HEK293 (cell line): ENCODE results near the gene NR1H2.
A peak's percentile ranks its signal among the peaks of the same experiment; 100 is the strongest.

ENCODE experiments used
- ATF2 ChIP-seq: fragments of 450-650 bp; formaldehyde crosslinking; IDR thresholded peaks from 2 replicates; pipeline ENCODE4 v1.5.1; 2016; ENCODE audit warnings: missing biosample characterization, missing genetic modification characterization, low read depth
- KLF16 ChIP-seq: fragments of 450-650 bp; formaldehyde crosslinking; IDR thresholded peaks from 2 replicates; pipeline ENCODE4 v1.5.1; 2017; ENCODE audit warnings: missing biosample characterization, missing genetic modification characterization
- REPIN1 ChIP-seq: fragments of 450-650 bp; formaldehyde crosslinking; IDR thresholded peaks from 2 replicates; pipeline ENCODE4 v1.5.1; 2017; ENCODE audit warnings: missing biosample characterization, missing genetic modification characterization, low read depth
- ZBTB7A ChIP-seq: fragments of 450-650 bp; formaldehyde crosslinking; IDR thresholded peaks from 2 replicates; pipeline ENCODE4 v1.5.1; 2016; ENCODE audit warnings: low read depth, missing biosample characterization, missing genetic modification characterization
- ZNF121 ChIP-seq: fragments of 450-650 bp; formaldehyde crosslinking; IDR thresholded peaks from 2 replicates; pipeline ENCODE4 v1.5.1; 2016; ENCODE audit warnings: missing biosample characterization, missing genetic modification characterization
- ZNF174 ChIP-seq: fragments of 450-650 bp; formaldehyde crosslinking; IDR thresholded peaks from 2 replicates; pipeline ENCODE4 v1.5.0; 2017; ENCODE audit warnings: missing biosample characterization, mild to moderate bottlenecking, missing genetic modification characterization
- ZNF175 ChIP-seq: fragments of 450-650 bp; formaldehyde crosslinking; IDR thresholded peaks from 2 replicates; pipeline ENCODE4 v1.5.1; 2016; ENCODE audit warnings: missing biosample characterization, missing genetic modification characterization
- ZSCAN16 ChIP-seq: fragments of 450-650 bp; formaldehyde crosslinking; IDR thresholded peaks from 2 replicates; pipeline ENCODE4 v1.5.1; 2016; ENCODE audit warnings: missing biosample characterization, missing genetic modification characterization
- TF ChIP-seq, protein P1 (sequence below): fragments of 450-650 bp; formaldehyde crosslinking; conservative IDR thresholded peaks from 2 replicates; pipeline ENCODE4 v1.5.1; 2016; ENCODE audit warnings: low read depth, missing biosample characterization, missing genetic modification characterization
- TF ChIP-seq, protein P2 (sequence below): fragments of 450-650 bp; formaldehyde crosslinking; IDR thresholded peaks from 2 replicates; pipeline ENCODE4 v1.5.1; 2016; ENCODE audit warnings: missing biosample characterization, missing genetic modification characterization

GRCh38 chr19:50427318-50427925, 51.2 kb downstream of the NR1H2 start:
- no peak for TF ChIP-seq ZSCAN16 (tag by site-specific recombination)
- TF ChIP-seq ATF2 (tag by site-specific recombination) = no peak
- TF ChIP-seq, protein P1, sequence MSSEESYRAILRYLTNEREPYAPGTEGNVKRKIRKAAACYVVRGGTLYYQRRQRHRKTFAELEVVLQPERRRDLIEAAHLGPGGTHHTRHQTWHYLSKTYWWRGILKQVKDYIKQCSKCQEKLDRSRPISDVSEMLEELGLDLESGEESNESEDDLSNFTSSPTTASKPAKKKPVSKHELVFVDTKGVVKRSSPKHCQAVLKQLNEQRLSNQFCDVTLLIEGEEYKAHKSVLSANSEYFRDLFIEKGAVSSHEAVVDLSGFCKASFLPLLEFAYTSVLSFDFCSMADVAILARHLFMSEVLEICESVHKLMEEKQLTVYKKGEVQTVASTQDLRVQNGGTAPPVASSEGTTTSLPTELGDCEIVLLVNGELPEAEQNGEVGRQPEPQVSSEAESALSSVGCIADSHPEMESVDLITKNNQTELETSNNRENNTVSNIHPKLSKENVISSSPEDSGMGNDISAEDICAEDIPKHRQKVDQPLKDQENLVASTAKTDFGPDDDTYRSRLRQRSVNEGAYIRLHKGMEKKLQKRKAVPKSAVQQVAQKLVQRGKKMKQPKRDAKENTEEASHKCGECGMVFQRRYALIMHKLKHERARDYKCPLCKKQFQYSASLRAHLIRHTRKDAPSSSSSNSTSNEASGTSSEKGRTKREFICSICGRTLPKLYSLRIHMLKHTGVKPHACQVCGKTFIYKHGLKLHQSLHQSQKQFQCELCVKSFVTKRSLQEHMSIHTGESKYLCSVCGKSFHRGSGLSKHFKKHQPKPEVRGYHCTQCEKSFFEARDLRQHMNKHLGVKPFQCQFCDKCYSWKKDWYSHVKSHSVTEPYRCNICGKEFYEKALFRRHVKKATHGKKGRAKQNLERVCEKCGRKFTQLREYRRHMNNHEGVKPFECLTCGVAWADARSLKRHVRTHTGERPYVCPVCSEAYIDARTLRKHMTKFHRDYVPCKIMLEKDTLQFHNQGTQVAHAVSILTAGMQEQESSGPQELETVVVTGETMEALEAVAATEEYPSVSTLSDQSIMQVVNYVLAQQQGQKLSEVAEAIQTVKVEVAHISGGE (tag by site-specific recombination) = no peak
- TF ChIP-seq, protein P2, sequence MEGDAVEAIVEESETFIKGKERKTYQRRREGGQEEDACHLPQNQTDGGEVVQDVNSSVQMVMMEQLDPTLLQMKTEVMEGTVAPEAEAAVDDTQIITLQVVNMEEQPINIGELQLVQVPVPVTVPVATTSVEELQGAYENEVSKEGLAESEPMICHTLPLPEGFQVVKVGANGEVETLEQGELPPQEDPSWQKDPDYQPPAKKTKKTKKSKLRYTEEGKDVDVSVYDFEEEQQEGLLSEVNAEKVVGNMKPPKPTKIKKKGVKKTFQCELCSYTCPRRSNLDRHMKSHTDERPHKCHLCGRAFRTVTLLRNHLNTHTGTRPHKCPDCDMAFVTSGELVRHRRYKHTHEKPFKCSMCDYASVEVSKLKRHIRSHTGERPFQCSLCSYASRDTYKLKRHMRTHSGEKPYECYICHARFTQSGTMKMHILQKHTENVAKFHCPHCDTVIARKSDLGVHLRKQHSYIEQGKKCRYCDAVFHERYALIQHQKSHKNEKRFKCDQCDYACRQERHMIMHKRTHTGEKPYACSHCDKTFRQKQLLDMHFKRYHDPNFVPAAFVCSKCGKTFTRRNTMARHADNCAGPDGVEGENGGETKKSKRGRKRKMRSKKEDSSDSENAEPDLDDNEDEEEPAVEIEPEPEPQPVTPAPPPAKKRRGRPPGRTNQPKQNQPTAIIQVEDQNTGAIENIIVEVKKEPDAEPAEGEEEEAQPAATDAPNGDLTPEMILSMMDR (tag by site-specific recombination) = no peak
- no peak for TF ChIP-seq ZBTB7A (tag by site-specific recombination)
- no peak for TF ChIP-seq ZNF175
- TF ChIP-seq ZNF121 (tag by site-specific recombination) = peak; percentile 26; the same call in 1 of the 2 replicates
- TF ChIP-seq ZNF174 (tag by site-specific recombination) = no peak
- no peak for TF ChIP-seq KLF16 (tag by site-specific recombination)
- TF ChIP-seq REPIN1 (tag by site-specific recombination) = no peak
